NCI-H1417 treated with DMSO at 0.1 percent for 48 hours (cell line): ENCODE data around the gene TRIM27.
A peak's percentile ranks its signal among the peaks of the same experiment; 100 is the strongest.
"Not testable (repeated sequence)": the region's sequence is repeated elsewhere in the genome, so short reads cannot be mapped to it uniquely, and the experiment has no call there.

Experiments
- DNase-seq: peaks from one replicate; lab custom pipeline; 2025; lab: John Stamatoyannopoulos, UW

The TRIM27 gene

GRCh38 chr6:28864326-28864923 lies 59.4 kb downstream of the TRIM27 start:
- no peak for DNase-seq

DNA sequence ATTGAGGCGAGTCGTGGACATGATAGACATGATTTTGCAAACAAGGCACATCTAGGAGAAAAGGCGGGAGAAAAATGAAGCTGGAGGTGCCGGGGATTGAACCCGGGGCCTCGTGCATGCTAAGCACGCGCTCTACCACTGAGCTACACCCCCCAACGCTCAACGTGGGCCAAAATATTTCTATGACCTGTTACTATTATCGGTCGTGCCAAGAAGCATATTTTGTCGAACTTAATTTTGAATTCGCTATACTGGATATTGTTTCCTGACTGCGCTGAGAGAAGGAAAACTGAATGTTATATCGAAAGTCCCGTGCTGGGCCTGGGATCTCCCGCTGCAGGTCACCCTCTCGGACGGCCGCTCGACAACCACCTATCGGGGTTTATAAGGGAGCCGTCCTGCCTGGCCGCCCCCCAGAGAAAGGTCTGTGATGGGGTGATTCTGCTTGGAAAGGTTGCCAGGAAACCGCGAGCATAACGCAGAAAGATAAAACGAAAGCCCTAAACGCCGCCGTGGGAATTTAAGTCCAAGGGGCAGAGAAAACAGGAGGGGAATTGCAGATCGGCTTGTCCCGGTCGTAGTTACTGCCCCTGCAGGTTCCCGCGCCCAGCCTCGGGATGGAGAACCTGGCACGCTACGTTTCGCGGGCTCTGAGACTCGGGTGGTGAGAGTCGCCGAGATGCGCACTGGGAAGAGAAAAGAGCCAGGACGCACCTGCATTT lies 60.0 kb downstream of the TRIM27 start:
- peak; percentile 43 for DNase-seq

- no peak for DNase-seq
Measured at GRCh38 chr6:28862077-28862476, 61.7 kb downstream of the TRIM27 start.

GRCh38 chr6:28861339-28861738 lies 62.4 kb downstream of the TRIM27 start:
- DNase-seq, result no peak

DNA sequence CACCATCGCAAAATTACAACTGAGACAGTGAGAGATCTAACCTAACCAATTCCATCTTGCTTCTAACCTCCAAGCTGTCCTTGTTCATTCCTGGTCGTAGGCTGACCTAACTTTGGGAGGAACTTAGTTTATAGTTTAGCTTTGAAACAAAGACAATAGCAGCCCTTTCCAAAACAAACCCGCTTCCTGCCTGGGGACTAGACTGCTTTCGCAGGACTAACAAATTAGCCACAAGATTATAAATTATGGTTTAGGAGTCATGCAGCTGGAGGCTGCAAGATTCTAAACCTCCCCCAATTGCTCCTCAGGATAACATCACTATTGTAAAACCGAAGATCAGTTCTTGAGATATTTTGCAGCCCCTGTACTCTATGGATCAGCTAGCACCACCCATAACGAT lies 63.2 kb downstream of the TRIM27 start:
- DNase-seq, result no peak

DNA sequence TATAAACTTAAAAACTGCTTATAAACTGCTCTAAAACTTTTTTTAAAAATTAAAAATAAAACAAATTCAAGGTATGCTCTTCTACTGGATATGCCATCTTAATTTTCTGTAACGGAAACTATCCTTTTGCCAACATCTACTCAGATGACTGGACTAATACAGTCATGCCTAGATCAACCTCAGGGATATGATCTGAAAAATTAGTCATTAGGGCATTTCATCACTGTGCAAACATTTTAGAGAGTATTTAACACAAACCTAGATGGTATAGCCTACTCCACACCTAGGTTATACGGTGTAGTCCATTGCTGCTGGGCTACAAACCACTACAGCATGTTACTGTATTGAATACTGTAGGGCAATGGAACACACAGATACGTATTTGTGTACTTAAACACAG lies 64.8 kb downstream of the TRIM27 start:
- DNase-seq, result no peak

DNA sequence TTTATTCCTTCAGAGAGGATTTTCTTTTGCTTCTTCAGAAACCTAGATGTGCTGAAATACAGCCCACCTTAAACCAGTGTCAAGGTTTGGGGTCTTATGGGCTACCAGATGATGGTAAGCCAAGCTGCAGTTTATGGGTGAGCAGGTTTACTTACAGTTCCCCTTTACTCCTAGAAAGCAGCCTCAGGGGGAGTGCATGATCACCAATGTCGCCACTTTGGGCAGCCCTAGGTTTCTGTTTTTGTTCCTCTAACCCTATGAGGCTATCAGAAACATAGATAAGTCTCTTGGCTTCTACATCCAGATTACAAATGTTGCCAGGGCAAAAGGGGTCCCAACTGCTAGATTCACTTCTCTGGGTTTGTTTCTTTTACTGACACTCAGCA lies 67.2 kb downstream of the TRIM27 start:
- DNase-seq, result no peak

GRCh38 chr6:28854405-28854804 lies 69.4 kb downstream of the TRIM27 start:
- DNase-seq, result not testable (repeated sequence)
